Fibroblast of pulmonary artery (primary cell): ENCODE measurements around the gene COL25A1.

Experiments used
- DNase-seq: peaks from one replicate; pipeline ENCODE4 v3.0.0-alpha.2; 2010; ENCODE audit warnings: low read depth
- H3K4me3 ChIP-seq: replicated peaks from 2 replicates; pipeline ENCODE4 v1.5.1; 2011; ENCODE audit warnings: low read depth, mild to moderate bottlenecking, control low read depth, low read length, moderate library complexity
- TF ChIP-seq, protein P1 (sequence below): IDR thresholded peaks from 2 replicates; pipeline ENCODE4 v1.5.1; 2011; ENCODE audit warnings: mild to moderate bottlenecking, control low read depth, low read length, inconsistent platforms; ENCODE audit errors: missing control alignments

COL25A1 gene

GRCh38 chr4:109044431-109044830 lies 258.0 kb downstream of the COL25A1 start:
- TF ChIP-seq, protein P1, sequence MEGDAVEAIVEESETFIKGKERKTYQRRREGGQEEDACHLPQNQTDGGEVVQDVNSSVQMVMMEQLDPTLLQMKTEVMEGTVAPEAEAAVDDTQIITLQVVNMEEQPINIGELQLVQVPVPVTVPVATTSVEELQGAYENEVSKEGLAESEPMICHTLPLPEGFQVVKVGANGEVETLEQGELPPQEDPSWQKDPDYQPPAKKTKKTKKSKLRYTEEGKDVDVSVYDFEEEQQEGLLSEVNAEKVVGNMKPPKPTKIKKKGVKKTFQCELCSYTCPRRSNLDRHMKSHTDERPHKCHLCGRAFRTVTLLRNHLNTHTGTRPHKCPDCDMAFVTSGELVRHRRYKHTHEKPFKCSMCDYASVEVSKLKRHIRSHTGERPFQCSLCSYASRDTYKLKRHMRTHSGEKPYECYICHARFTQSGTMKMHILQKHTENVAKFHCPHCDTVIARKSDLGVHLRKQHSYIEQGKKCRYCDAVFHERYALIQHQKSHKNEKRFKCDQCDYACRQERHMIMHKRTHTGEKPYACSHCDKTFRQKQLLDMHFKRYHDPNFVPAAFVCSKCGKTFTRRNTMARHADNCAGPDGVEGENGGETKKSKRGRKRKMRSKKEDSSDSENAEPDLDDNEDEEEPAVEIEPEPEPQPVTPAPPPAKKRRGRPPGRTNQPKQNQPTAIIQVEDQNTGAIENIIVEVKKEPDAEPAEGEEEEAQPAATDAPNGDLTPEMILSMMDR = no peak
- no peak for DNase-seq
- no peak overlapping the region for H3K4me3 ChIP-seq

GRCh38 chr4:109043286-109043685 lies 259.2 kb downstream of the COL25A1 start:
- TF ChIP-seq, protein P1 = no peak
- no peak overlapping the region for H3K4me3 ChIP-seq
- DNase-seq = no peak

DNA sequence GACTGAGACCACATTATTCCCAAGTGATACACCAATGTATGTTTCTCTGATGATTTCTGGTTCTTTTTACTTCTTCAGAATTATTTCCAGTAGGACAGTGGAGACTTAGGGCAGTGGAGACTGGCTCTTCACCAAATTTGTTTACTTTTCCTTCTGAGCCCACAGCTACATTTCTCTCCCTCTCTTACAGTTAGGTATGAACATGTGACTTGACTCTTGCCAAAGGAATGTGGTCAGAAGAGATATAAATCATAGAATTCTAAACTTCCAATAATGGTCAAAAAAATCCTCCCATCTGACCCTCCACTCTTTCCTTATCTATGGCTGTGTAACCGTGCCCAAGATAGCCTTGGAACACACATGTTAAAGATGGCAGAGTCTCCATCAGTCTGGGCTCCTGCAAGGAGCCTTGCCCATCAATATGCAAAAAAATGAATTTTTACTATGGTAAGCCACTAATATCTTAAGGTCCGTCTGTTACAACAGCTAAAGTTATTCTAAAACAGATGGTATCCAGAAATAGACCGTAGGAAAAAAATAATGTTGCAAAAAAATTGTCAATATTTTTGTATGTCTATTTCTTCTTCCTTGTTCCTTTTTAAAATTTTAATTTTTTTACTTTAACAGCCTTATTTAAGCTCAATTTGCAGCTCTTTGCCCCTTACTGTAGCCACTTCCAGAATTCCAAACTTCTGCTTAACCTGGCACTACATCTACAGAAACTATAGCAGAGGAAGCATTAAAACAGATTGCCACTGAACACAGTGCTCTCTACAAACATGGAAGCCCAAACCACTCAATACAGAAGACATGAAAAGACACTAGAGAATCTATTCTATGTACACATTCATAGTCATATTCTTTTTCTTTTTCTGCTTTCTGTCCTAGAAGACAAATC lies 260.7 kb downstream of the COL25A1 start:
- H3K4me3 ChIP-seq = no peak overlapping the region
- peak; percentile 26 for DNase-seq
- TF ChIP-seq, protein P1 = no peak

DNA sequence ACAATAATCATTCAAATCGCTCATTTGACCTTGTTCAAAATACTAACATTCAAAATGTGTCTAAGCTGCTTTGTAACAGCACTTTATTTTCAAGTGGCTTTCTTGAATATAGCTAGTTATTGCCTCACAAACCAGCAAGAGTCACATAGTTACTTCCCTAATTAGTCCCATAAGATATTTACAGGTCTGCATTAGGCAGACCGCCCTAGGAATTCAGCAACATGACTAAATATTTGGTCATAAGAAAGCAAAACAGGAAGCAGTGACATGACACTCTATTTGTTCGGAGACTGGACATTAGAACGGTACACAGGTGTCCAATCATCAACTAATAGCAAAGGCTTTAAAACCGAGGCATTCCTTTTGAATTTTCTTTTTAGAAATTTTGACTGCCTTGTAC lies 262.0 kb downstream of the COL25A1 start:
- TF ChIP-seq, protein P1 = no peak
- no peak overlapping the region for H3K4me3 ChIP-seq
- no peak for DNase-seq

DNA sequence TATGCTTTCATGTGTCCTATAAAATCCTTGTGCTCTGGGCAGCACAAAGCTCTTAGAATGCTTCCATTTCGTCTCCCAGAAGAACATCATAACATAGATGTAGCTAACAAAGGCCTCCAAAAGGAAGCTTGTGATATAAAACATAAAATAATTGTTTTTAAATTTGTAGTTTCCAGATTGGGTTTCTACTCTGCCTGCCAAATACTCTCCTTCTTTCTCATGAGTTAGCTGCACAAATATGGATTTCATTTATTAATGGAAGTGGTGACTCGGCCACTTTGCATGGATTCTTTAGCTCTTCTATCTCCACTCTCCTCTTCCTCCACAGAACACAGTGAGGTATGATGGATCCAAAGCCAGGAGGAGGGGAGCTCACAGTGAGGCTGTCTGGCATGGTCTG lies 265.4 kb downstream of the COL25A1 start:
- TF ChIP-seq, protein P1 = no peak
- no peak for DNase-seq
- H3K4me3 ChIP-seq = no peak overlapping the region

GRCh38 chr4:109033993-109034392 lies 268.5 kb downstream of the COL25A1 start:
- DNase-seq = no peak
- TF ChIP-seq, protein P1 = no peak
- H3K4me3 ChIP-seq = no peak overlapping the region

GRCh38 chr4:109032671-109033070 lies 269.8 kb downstream of the COL25A1 start:
- H3K4me3 ChIP-seq = no peak overlapping the region
- no peak for DNase-seq
- TF ChIP-seq, protein P1 = no peak
